Right forelimb (tissue), 1 donor: Measurements from ENCODE around the gene NTSR1.

Source experiments
- DNase-seq: peaks from one replicate; pipeline ENCODE4 v3.0.0-alpha.2; 2018

The NTSR1 gene

GRCh38 chr20:62708591-62709536 lies at the start of gene NTSR1:
NTSR1 (plus strand) TSS chr20:62708836; CDS start chr20:62709208, 372 bp downstream.
- no peak for DNase-seq

GRCh38 chr20:62659488-62660239 lies 49.0 kb upstream of the NTSR1 start:
- DNase-seq, result no peak

GRCh38 chr20:62660240-62660615 lies 48.4 kb upstream of the NTSR1 start:
- DNase-seq, result no peak

- no peak for DNase-seq
Observed at GRCh38 chr20:62660768-62661167, 47.9 kb upstream of the NTSR1 start.

GRCh38 chr20:62661647-62662046 lies 47.0 kb upstream of the NTSR1 start:
- no peak for DNase-seq

- no peak for DNase-seq
Observed at GRCh38 chr20:62662422-62662821, 46.2 kb upstream of the NTSR1 start.

- no peak for DNase-seq
Observed at GRCh38 chr20:62663145-62664018, 45.3 kb upstream of the NTSR1 start.

GRCh38 chr20:62664019-62664971 lies 44.3 kb upstream of the NTSR1 start:
- no peak for DNase-seq

- DNase-seq, result no peak
Observed at GRCh38 chr20:62665153-62665754, 43.4 kb upstream of the NTSR1 start.

GRCh38 chr20:62665826-62666735 lies 42.6 kb upstream of the NTSR1 start:
- DNase-seq, result no peak

GRCh38 chr20:62666736-62667529 lies 41.7 kb upstream of the NTSR1 start:
- DNase-seq, result no peak

GRCh38 chr20:62667530-62668440 lies 40.9 kb upstream of the NTSR1 start:
- DNase-seq, result no peak

GRCh38 chr20:62668441-62669027 lies 40.1 kb upstream of the NTSR1 start:
- peak; percentile 86 for DNase-seq

- DNase-seq, result no peak
Observed at GRCh38 chr20:62669249-62669648, 39.4 kb upstream of the NTSR1 start.

- no peak for DNase-seq
Observed at GRCh38 chr20:62670156-62670555, 38.5 kb upstream of the NTSR1 start.

GRCh38 chr20:62670998-62671397 lies 37.6 kb upstream of the NTSR1 start:
- DNase-seq, result no peak

GRCh38 chr20:62671765-62672164 lies 36.9 kb upstream of the NTSR1 start:
- DNase-seq, result no peak

- DNase-seq, result no peak
Observed at GRCh38 chr20:62674370-62674769, 34.3 kb upstream of the NTSR1 start.
